GM19455 (cell line): ENCODE measurements around the gene CELA2B.
"Not testable (repeated sequence)": the region's sequence is repeated elsewhere in the genome, so short reads cannot be mapped to it uniquely, and the experiment has no call there.

Experiments used
- ATAC-seq: cut with Tn5 transposase; IDR thresholded peaks from one replicate; pipeline ENCODE4 v1.9.1; 2021; ENCODE audit not compliant: unreplicated experiment

The CELA2B gene

DNA sequence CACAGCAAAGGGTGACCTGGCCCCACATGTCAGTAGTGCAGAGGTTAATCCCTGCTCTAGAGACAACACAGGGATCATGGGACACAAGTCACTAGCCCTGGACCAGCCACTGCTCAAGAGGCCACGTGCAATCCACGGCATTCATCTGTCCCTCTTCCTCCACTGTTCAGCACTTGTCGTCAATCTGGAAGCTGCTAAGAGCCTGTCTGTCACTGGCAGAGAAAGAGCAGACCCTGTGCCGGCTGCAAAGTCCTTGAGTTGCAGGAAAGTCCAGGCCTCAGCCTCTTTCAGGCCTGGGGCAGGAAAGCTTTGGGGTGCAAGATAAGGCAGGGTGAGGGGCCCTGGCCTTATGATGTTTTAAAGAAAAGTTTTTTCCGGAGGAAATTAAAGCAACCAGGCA lies 16.7 kb downstream of the CELA2B start:
- no peak for ATAC-seq

DNA sequence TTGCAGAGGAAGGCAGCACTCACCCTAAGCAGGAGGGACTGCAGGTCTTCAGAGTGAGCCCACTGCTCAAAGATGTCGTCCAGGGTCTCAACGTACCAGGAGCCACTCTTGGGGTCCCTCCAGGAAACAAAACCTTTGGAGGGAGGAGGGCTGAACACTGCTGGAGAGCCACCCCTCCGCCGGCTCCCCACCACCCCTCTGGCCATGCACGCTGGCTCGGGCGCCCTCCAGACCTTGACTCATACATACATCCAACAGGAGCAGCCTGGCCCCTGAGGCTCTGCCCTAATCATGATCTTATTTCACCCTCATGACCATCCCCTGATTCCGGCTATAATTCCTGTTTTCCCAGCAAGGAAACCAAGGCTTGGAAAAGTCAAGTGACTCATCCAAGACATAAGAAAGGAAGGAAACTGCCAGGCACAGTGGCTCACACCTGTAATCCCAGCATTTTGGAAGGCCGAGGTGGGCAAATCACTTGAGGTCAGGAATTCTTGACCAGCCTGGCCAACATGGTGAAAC lies 18.0 kb downstream of the CELA2B start:
- ATAC-seq: no peak

DNA sequence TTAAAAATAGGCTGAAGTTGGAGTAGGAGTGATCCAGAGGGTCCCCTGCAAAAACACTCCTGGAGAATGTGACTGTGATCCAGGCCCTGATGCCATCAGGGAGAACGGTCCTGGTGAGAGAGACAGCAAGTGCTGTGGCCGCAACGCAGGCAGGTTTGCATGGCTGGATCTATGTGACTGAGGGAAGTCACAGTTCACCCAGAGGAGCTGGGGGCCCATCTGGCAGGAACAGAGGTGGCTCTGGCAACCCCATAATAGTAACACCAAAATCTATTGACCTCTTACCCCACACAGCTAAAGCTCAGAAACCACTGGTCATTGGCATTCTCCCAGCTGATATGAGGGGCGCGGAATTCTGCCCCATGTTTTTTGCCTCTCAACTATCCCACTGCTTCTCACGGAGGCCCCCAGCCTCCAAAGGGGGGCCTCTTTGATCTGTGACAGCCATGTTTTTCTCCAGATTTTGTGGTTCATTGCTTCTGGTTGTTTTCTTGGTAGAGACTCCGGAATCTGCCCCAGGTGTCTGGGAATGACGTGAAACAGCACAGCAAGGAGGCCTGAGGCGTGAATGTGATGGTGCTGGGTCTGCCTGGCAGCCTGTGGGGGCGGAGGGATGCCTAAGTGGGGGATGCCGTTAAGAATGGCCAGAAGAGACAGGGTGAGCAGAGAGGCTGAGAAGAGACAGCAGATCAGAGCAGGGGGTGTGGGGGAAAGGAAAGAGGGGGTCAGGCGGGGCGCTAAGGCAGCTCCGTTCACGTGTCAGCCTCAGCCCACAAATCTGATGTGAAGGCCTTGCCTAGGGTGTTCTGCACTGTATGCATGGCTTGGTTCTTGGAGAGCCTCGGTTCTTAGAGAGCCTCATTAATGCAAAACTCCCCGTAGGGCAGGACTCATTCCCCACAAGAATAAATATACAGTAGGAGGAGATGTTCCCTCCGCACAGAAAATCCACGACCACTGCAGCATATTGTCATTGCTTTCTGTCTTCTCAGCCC lies 24.6 kb downstream of the CELA2B start:
- no peak for ATAC-seq

DNA sequence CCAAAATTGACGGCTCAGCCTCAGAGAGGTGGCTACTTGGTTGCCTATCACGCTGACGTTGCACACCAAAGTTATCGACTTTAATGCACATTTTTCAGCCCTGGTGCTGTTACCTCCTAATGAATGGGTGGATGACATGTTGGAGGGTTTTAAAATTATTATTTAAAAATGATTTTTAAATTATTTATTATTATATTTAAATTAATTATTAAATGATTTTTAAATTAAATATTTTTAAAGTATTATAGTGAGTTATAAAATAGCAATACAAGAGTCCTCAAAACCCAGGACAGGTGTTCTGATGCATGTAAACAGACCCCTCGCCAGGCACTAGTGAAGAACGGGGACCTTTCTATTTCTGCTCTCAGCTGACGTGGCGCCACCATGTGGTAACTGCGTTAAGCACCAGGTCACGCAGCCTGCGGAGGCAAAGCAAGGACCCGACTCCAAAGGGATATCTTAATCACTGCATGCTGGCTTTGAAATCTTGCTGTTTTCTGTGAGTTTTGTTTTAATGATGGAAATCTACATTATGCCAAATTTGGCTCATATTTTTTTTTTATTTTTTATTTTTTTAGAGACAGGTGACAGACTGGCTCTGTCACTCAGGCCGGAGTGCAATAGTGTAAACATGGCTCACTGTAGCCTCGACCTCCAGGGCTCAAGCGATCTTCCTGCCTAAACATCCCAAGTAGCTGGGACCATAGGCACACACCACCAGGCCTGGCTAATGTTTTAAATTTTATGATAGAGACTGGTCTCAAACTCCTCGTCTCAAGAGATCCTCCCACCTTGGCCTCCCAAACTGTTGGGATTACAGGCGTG lies 25.5 kb downstream of the CELA2B start:
- ATAC-seq: no peak

DNA sequence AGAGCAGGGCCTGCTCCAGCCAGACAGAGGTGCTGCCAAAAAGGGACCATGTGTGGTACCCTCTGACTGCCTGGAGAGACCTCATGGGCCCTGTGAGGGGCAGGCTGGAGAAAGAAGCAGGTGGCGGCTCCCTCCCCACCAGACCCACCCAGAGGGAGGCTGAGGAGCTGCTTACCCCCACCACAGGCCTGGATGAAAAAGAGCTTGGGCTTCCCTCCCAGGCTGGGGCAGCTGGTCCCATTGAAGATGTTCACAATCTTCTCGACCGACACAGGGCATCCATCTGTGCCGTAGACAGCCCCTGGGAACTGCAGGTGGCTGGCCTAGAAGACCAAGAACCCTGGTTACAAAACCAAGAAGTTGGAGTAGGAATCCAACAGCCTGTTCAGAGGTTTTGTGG lies 28.5 kb downstream of the CELA2B start:
- ATAC-seq: no peak

DNA sequence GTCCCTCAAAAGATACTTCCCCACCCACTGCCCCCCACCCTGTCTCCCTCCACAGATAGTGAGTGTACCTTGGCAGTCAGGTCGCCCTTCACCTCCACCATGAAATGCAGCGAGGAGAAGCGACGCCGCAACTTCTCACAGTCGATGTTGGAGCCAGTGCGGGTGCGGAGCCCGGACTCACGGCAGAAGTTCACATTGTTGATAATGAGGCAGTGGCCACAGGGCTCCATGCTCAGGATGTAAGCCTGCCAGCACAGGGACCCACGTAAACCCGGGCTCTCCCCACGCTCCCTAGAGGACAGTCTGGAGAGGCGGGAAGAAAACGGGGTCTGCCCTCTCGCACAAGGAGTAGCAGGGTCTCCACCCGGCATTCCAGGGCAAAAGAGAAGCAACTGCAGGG lies 30.9 kb downstream of the CELA2B start:
- ATAC-seq: no peak

DNA sequence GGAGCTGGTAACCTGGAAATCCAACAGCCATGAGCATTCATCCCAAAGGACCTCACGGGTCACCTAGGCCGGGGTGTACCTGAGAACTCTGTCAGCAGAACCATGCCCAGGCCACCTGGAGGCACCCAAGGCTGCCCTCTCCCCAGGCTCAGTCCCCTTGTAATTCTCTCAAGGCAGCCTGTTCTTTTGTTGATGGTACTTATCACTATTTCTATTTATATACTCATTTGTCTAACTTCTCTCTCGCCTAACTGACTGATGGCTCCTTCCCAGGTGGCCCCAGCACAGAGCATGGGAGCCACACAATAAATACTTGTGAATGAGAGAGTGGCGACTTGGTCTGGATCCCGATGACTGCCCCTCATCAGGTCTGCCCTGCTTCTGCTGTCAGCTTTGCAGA lies 31.4 kb downstream of the CELA2B start:
- ATAC-seq: no peak

DNA sequence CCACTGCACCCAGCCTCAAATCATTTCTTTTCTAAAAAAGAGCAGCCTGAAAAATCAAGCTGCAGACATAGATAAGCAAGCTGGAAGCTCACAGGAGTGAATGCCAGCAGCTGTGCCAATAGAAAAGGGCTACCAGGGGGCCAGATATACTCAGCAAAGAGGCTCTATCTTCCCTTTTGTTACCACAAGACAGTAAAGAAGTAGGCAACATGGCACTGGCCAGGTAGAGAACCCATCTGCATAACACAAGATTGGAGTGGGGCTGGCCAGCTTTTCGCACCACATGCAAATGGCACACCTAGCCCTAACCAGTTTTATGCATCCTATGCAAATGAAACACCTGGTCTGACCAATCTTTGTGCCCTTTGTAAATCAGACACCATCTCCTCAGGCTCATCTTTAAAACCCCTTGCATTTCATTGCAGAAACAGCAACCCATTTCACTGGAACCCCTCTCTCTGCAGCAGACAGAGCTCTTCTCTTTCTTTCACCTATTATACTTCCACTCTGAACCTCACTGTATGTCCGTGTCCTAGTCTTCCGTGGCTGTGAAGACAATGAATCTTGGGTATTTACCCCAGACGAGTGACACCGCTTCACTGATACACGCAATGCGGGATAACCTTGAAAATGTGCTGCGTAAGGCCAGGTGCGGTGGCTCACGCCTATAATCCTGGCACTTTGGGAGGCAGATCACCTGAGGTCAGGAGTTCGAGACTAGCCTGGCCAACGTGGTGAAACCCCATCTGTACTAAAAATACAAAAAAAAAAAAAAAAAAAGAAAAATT lies 33.0 kb downstream of the CELA2B start:
- no peak for ATAC-seq

DNA sequence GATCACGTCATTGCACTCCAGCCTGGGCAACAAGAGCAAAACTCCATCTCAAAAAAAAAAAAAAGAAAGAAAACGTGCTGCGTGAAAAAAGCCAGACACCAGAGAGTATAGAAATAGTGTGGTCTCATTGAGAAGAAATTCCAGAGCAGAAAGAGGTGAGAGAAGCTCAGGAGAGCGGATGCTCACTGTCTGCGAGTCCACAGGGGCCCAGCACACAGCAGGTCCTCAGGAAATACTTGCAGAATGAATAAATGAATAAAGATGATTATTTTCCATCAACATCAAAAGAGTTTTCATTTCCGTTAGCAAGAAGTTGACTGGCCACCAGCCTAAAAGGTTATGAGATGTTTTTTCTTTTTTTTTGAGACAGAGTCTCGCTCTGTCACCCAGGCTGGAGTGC lies 33.7 kb downstream of the CELA2B start:
- ATAC-seq: no peak

DNA sequence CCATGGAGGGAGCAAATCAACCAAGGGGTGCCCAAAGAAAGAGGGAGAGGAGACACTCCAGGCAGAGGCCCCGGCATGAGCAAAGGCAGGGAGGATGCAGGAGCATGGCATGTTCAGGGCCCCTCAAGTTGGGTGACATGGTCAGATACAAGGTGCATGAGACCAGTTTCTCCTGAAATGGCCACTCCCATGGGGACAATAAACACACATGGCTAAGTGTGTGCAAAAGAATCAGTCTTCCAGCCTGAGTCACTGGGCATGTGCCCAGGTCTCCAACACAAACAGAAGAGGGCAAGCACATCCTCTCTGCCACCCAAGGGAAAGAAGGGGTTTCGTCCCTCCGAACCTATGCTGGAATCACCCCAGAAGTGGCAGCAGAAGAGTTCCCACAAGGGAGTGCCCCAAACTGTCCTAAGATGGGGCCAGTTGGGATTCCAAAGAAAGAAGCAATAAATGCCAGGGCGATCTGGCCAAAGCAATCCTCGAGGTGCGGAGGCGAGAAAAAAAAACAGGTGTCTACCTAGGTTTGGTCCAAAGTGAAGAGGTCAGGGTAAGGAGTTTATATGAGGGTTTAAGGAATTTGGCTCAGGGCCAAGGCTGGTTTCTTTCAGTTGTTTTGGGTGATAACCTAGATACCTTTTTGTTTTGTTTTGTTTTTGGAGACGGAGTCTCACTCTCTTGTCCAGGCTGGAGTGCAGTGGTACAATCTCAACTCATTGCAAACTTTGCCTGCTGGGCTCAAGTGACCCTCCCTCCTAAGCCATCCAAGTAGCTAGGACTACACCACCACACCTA lies 34.9 kb downstream of the CELA2B start:
- no peak for ATAC-seq

DNA sequence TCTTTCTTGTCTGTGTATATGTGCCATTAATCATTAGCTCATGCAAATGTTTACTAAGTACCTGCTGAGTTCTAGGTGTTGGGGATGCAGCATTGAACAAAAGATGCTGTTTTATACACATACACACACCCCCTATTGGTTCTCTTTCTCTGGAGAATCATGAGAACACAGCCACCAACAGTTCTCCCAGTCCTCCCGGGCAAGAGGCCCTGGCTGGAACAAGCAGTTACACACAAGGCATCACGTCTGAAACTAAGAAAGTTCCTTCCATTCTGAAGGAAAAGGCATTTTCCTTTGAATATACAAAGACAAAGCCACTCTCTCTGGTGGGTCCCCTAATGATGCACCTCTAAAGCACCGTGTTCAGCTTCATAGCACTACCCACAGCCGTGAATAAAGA lies 37.3 kb downstream of the CELA2B start:
- no peak for ATAC-seq

DNA sequence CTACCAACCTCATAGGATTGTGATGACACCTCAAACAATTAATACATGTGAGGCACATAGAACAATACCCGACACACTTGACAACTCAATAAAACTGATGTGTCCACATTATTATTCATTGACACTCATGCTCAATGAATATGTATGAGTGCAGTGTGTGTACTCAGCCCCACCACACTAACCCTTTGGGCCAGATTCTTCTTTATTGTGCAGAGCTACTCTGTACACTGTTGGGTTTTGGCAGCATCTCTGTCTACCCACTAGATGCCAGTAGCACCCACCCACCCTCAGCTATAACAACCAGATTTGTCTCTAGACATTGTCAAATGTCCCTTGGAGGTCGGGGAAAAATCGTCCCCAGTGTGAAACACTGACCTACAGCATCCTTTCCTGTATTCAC lies 38.0 kb downstream of the CELA2B start:
- ATAC-seq: no peak

DNA sequence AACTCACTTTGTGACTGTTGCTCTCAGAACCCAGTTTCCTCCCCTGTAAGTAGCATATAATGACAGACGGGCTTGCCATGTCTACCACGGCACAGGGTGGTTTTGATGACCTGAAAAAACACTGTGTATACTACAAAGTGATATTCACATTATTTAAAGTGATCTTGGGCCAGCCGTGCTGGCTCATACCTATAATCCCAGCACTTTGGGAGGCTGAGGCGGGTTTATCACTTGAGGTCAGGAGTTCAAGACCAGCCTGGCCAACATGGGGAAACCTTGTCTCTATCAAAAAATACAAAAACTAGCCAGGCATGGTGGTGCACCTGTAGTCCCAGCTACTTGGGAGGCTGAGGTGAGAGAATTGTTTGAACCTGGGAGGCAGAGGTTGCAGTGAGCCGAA lies 38.7 kb downstream of the CELA2B start:
- not testable (repeated sequence) for ATAC-seq

DNA sequence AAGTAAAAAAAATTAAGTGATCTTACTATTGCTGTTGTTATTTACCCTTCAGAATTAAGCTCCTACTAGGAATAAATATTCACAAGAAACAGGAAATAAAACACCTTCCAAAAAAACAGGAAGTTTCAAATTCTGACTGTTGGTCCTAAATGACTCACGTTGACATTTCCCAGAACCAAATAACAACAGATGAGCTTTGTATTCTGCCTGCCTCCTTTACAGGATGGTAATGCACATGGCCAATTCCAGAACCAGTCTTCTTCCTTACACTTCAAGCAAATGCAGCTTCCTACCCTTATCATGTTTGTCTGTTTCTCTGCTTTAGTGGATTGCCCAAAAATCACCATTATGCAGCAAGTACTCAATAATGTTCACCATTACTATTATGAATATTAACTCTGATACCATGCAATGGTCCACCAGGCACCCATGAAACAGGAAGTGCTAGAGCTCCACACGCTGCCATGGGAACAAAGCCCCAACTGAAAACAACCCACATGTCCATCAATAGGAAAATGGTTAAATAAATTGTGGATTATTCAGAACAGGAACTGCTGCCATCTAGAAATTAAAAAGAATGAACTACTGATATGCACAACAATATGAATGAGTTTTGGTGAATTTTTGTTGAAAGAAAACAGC lies 39.2 kb downstream of the CELA2B start:
- ATAC-seq: no peak

DNA sequence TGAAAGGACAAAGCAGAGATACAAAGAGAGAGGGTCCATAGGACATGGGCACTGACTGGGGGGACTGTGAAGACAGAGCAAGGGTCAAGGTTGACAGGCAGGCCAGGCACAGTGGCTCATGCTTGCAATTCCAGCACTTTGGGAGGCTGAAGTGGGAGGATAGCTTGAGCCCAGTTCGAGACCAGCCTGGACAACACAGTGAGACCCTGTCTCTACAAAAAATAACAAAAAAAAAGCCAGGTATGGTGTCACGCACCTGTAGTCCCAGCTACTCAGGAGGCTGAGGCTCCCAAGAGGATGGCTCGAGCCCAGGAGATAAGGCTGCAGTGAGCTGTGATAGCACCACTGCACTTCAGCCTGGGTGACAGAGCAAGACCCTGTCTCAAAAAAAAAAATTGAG lies 43.7 kb downstream of the CELA2B start:
- no peak for ATAC-seq

DNA sequence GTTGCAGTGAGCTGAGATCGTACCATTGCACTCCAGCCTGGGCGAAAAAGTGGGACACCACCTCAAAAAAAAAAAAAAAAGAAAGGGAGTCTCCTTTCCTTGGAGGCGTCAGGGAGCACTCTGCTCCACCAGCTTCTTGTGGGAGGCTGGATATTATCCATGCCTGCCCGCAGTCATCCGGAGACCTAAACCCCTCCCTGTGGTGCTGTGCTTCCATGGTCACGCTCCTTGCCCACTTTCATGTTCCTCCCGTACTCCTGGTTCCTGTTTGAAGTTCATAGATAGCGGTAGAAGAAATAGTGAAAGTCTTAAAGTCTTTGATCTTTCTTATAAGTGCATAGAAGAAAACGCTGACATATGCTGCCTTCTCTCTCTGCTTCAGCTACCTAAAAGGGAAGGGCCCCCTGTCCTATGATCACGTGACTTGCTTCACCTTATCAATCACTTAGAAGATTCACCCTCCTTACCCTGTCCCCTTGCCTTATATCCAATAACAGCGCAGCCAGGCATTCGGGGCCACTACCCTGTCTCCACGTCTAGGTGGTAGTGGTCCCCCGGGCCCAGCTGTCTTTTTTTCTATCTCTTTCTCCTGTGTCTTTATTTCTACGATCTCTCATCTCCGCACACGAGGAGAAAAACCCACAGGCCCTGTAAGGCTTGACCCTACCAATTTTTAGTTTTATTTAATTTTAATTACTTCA lies 45.5 kb downstream of the CELA2B start:
- ATAC-seq: not testable (repeated sequence)

DNA sequence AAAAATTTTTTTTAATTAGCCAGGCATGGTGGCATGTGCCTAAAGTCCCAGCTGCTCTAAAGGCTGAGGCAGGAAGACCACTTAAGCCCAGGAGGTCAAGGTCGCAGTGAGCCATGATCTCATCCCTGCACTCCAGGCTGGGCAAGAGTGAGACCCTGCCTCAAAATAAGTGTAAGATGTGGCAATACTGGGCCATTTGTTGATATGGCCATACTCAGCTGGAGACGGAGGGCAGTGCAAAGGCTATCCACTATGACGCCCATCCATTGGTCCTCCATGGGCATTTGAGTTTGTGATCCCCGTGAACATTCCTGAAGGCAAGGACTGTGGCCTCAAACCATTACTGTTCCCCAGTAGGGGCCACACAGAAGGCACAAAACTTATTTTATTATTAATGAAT lies 46.6 kb downstream of the CELA2B start:
- ATAC-seq: no peak

DNA sequence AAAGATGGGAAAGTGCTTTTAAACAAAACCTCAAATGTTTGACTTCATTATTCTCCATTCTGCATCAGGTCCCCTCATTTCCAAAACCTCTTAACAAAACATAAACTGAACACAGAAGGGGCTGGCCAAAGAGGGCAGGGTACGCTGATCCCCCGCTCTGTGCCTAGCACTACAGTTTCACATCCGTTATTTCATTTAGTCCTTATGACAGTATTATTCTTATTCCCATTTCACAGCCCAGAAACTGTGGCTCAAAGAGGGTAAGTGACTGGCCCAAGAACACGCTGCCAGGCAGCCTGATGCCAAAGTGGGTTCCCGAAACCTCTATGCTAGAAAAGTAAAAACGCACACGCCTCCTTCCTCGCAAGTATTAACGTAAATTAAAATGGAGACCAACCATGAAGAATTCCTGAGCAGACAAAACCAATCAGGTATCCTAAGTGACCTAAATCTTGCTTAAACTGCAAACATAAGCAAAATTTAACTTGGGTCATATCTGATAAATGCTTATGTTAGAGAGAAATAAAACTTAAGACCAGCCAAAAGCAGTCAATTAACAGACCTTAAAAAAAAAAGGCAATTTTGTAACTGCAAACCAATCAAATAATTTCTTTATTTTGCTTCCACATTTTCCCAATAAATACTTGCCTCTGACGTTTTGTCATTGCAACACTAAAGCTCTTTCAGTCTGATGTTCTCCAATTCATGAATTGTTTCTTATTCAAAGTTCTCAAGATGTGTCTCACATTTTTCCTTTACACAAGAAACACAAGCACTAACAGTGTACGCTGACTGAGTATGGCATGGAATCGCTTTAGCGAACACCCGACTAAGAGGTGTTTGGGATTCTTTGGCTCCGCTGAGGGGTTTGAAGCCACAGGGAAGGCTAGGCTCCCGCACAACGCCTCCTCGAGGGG lies 47.5 kb downstream of the CELA2B start:
- ATAC-seq: no peak
